NCI-H2107 treated with DMSO at 0.1 percent for 48 hours (cell line): Measurements from ENCODE around the gene SLC44A5.
"Not testable (repeated sequence)": the region's sequence is repeated elsewhere in the genome, so short reads cannot be mapped to it uniquely, and the experiment has no call there.

ENCODE experiments used
- DNase-seq: peaks from one replicate; lab custom pipeline; 2025; ENCODE audit not compliant: unreplicated experiment; lab: John Stamatoyannopoulos, UW

Gene SLC44A5

GRCh38 chr1:75375476-75376447 is 235.2 kb downstream of the SLC44A5 start:
- DNase-seq, result not testable (repeated sequence)

- no peak for DNase-seq
Measured at GRCh38 chr1:75373542-75374159, 237.3 kb downstream of the SLC44A5 start.

GRCh38 chr1:75366595-75366994 is 244.3 kb downstream of the SLC44A5 start:
- DNase-seq, result no peak

DNA sequence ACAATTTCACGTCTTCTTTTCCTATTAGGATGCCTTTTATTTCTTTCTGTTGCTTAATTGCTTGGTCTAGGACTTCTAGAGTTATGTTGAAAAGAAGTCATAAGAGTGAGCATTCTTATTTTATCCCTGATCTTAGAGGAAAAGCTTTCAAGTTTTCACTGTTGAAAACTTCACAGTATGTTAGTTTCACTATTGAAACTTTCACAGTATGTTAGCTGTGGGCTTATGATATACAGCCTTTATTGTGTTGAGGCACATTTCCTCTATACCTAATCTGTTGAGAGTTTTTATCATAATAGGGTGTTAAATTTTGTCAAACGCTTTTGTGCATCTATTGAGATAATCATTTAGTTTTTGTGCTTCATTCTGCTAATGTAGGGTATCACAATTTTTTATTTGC is 249.7 kb downstream of the SLC44A5 start:
- DNase-seq, result no peak

DNA sequence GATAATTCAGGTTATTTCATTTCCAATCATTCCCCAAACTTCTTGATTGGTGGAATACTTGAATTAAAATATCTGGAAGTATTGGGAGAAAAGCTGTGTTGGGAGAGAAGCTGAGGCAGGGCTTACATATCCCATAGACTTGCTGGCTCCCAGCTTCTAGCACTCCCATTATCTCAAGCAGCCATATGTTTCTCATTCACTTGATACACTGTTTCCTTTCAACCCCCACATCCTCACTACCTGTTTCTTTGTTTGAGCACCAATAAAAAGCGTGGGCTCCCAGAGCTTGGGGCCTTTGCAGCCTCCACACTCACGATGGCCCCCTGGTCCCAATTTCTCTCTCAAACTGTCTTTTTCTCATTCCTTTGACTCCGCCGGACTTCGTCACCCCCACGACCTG is 256.6 kb downstream of the SLC44A5 start:
- DNase-seq, result not testable (repeated sequence)

- DNase-seq, result no peak
Measured at GRCh38 chr1:75353051-75353450, 257.9 kb downstream of the SLC44A5 start.

DNA sequence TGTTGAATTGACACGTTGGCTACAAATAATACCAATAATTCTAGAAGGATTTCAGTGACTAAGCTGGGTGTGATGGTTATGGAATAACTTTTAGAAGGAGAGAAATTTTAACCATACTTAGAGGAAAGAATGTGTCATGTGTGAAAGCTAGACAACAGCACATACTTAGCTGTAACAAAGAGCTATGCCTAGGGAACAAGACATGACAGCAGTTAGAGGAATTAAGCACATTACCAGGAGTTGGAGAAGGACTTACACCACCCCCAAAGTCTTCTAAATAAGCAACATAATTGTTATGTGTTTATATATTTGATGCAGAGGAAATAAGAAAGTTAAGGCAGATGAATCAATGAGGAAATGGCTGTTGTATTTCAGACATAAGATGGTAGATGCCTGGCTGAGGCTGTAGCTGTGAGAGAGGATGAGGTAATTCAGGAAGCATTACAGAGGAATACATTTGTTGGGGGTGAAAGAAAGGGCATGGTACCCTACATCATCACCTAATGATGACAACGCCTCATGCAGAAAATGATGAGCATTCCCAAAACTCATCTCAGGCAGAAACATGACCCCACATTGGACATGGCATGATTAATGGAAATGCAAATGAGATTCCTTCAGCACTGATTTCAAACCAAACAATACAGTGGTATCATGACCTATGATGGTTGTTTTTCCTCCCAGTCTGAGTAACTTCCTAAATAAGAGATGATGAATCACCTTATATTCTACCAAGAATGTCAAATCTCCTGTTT is 265.2 kb downstream of the SLC44A5 start:
- no peak for DNase-seq

GRCh38 chr1:75342786-75343185 is 268.1 kb downstream of the SLC44A5 start:
- no peak for DNase-seq

DNA sequence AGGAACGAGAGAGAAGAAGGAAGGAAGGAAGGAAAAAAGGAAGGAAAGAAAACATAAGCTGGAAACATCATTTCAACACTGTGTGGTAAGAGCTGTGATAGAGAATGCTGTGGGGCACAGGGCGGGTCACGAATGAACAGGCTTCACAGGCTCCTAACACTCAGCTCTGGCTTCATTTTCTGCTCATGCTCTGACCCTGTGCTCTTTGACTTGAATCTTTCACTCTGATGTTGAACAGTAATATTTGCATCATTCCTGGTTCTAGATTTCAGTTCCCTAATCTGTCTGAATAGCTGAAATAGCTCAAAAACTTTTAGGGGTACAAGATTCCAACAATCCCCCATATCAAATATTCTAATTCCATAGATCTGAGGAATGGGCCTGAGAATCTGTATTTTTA is 269.4 kb downstream of the SLC44A5 start:
- no peak for DNase-seq

GRCh38 chr1:75338616-75339483 is 272.1 kb downstream of the SLC44A5 start:
- DNase-seq, result no peak

GRCh38 chr1:75334876-75335389 is 276.0 kb downstream of the SLC44A5 start:
- no peak for DNase-seq

GRCh38 chr1:75330624-75331023 is 280.3 kb downstream of the SLC44A5 start:
- DNase-seq, result no peak

DNA sequence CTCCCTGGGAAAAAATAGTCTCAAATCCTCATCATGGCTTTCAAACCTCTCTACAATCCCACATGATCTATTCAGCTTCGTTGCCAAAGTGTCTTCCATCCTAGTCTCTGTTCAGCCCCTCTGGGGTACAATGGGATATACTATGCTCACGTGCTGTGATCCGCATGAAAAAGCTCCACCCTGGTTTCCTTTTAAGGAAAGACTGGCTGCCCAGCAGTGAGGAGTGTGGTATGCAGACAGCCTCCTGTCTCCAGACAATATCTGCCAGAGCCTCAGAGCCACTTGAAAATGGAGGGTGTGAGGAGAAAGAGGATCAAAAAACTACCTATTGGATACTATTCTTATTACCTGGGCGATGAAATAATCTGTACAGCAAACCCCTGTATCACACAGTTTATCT is 282.2 kb downstream of the SLC44A5 start:
- DNase-seq, result no peak

DNA sequence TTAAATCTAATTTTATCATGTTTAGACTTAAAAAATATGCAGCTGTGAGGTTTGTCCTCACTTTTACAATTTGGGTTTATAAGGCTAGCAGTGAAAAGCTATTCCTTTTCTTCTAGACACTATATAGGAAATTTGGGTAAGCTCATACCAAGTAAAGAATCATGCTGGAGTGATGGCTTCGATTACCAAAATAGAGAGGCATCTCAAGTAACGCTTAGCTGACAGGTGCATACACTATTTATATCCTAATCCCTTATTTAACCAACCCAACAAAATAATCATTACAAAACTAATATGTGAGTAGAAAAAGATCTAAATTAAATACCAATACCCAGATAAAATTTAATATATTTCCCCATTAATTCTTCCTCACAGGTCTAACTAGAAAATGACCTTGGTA is 283.5 kb downstream of the SLC44A5 start:
- no peak for DNase-seq

DNA sequence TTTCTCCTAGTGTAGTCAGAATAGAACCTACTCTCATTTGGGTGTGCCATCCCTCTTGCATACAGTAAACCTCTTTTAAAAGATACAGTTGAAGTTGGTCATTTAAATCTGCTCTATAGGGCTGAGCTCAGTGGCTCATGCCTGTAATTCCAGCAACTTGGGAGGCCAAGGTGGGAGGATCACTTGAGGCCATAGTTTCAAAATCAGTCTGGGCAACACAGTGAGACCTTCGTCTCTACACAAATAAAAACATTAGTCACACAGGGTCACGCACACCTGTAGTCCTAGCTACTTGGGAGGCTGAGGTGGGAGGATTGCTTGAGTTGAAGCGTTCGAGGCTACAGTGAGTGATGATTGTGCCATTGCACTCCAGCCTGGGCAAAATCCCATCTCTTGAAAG is 292.9 kb downstream of the SLC44A5 start:
- DNase-seq, result no peak

DNA sequence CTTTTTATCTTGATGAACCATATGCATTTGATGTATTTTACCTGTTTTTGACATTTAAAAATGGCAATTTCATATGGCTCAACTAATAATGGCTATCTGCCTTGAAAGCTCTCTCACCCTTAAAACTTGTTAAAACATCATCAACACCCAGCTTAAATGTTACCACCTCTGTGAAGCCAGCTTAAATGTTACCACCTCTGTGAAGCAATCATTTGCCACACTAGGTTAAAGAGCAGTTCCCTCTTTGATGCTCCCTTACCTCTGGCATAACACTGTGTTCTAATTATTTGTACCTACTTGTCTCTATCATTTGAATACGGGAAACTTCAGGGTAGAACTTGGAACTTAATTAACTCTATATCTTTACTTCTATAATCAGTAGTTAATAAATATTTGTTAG is 294.7 kb downstream of the SLC44A5 start:
- no peak for DNase-seq

GRCh38 chr1:75312620-75313019 is 298.3 kb downstream of the SLC44A5 start:
- DNase-seq, result no peak

DNA sequence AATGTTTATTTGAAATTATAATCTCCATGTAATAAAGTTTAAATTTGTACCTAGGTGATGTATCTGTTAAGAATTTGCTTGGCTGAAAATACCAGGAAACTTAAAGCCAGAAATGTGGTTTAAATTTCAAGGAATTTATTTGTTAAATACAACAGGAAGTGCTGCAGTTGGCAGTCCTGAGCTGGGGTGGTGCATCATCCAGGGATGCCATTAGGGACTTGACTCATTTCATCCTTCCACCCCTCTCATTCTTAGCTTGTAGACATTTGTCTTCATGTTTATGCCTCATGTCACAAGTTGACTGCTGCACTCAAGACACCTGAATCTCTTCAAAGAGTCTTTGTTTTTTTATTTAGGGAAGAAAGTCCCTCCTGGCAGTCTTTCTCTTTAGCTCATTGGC is 300.8 kb downstream of the SLC44A5 start:
- DNase-seq, result no peak

- DNase-seq, result no peak
Measured at GRCh38 chr1:75308365-75308764, 302.5 kb downstream of the SLC44A5 start.

DNA sequence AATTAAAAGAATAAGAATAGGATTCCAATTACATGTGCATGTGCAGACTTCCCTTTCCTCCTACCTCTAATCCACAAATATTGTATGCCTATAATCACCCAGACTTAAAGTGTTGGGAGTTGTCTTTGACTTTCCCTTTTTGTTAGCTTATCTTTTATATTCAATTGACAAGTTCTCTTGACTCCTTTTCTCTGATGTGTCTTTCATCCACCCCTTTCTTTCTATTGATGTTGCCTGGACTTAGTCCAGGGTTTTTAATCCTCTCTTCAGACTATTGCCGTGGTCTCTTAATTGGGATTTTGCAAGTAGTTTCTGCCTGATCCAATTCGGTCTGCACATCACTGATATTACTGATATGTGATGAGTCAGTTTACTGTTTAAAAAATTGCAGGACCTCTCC is 305.9 kb downstream of the SLC44A5 start:
- no peak for DNase-seq
